ENCODE measurements around the gene RNF157.

DNA sequence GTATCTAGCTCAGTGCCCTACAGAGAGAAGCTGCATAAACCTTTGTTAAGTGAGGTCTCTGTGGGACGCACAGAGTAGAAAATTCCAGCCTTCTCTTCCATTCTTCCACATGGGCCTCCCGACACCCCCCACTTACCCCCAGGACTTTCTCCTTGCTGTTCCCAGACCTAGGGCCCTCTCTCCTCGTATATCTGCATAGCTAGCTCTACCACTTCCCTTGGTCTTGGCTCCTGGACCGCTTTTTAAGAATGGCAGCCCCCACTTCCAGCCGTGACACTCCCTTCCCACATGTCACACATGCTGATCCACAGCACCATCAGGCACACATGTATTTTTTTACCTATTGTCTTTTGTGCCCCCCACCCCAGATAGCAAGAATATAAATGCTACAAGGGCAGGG lies 82.5 kb downstream of the RNF157 start:
- TF ChIP-seq, protein P1, sequence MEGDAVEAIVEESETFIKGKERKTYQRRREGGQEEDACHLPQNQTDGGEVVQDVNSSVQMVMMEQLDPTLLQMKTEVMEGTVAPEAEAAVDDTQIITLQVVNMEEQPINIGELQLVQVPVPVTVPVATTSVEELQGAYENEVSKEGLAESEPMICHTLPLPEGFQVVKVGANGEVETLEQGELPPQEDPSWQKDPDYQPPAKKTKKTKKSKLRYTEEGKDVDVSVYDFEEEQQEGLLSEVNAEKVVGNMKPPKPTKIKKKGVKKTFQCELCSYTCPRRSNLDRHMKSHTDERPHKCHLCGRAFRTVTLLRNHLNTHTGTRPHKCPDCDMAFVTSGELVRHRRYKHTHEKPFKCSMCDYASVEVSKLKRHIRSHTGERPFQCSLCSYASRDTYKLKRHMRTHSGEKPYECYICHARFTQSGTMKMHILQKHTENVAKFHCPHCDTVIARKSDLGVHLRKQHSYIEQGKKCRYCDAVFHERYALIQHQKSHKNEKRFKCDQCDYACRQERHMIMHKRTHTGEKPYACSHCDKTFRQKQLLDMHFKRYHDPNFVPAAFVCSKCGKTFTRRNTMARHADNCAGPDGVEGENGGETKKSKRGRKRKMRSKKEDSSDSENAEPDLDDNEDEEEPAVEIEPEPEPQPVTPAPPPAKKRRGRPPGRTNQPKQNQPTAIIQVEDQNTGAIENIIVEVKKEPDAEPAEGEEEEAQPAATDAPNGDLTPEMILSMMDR (IDR thresholded peaks at IDR 0.05; ENCODE audit: low read length), result no peak
- TF ChIP-seq EZH2 (optimal IDR thresholded peaks at IDR 0.05; ENCODE audit: low read depth, low read length), result no peak

All from MM.1S (cell line).